Activated T-cell treated with anti-CD3 and anti-CD28 coated beads, Interleukin-2, amount 50 U/mL, for 1 hour (primary cell): ENCODE data around the gene RAC2.
A peak's percentile ranks its signal among the peaks of the same experiment; 100 is the strongest.

Experiments
- DNase-seq: peaks from one replicate; pipeline ENCODE4 v3.0.0-alpha.2; 2020

Gene RAC2

DNA sequence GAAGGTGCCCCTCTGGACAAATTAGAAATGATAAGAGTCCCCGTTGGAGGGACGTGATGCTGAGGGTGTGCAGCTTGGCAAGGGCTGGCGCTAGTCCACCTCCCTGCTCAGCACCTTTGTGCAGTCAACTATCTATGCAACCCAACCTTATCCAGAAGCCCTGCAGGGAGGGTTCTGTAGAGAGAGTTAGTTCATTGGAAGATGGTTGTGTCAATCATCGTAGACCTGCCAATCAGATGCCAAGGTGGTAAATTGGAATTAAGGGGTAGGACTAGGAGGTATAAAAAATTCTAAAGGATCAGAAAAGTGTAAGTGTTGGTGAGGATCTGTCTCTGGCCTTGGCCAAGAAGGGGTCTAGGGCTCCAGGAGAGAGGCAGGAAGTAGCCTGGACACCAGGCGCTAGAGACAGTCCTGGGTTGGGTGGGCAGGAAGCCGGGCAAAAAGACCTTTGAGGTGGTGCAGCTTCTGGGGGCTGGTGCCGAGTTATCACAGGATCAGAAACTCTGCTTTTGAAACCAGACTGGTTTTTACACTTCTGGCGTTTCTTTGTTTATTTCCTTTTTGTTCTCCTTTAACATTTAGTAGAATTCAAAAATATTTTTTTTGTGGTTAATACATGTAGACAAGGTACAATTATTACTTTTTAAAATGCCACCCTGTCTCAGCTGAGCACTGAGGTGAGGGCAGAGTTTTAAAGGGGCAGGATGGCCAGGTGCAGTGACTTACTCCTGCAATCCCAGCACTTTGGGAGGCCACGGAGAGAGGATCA is 57.7 kb downstream of the RAC2 start:
- peak; percentile 54 for DNase-seq

DNA sequence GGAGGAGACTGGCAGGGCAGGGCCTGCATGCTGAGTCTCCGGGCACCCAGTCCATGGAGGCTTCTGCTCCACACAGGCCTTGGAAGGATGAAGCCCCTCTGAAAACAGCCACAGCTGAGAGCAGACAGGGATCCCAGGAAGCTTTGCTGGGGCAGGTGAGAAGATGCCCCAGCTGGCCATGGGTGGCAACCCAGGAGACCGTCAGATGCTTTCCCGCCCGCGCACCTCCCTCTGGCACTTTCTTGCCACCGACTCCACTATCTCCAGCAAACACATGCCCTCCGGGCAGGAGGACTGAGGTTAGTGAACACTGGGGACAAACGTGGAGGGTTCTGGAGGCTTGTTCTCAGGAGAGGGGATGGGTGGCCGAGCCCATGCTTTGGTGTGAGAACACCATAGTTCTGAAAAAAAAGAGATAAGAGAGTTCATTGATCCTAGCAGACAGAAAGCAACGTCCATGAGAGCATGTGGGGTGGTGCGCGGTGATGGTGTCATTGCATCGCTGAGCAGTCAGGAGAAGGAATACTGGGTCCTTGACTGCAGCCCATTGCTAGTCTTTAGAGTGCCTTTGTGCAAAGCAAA is 58.3 kb downstream of the RAC2 start:
- no peak for DNase-seq

DNA sequence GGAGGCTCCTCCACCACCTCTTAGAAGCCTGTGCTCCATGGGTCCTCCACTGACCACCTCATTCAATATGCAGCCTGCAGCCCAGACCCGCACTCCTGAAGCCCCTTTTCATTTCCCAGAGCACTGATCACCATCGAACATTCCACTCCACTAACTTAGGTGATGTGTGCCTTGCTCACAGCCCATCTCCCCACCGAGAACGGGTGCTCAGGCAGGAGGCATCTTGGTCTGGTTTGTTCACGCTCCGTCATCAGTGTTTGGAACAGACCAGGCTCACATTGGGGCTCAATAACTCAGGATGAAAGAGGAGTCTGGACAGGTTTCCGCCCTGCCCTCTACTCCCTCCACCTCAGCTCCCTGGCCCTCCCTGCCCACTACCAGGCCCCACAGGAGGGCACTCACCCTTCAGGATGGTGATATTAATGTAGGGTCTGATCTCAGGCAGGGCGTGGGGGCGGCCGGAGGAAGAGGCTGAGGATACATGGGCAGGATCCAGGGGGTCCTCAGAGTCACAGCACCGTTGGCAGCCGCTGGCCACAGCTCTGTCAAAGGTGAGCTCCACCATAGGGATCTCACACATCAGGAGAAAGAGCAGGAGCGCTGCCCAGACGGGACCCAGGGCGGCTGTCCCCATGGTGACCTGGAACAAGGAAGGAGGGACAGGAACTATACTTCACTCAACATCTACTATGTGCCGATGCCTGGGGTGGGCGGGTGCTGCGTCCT is 59.1 kb downstream of the RAC2 start:
- no peak for DNase-seq

DNA sequence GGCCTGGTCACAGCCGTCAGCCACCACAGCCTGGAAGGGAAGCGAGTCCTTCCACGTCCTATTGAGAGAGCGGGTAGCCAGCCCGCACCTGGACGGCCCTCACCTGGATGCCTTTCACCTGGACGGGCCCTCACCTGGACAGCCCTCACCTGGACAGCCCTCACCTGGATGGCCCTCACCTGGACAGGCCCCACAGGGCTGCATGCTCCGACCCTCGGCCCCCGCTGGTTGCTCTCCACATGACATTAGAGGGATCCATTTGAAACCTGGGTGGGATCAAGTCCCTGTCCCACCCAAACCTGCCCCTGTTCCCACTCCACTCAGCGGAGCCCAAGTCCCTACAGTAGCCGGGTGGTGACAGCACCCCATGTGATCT is 59.7 kb downstream of the RAC2 start:
- no peak for DNase-seq

DNA sequence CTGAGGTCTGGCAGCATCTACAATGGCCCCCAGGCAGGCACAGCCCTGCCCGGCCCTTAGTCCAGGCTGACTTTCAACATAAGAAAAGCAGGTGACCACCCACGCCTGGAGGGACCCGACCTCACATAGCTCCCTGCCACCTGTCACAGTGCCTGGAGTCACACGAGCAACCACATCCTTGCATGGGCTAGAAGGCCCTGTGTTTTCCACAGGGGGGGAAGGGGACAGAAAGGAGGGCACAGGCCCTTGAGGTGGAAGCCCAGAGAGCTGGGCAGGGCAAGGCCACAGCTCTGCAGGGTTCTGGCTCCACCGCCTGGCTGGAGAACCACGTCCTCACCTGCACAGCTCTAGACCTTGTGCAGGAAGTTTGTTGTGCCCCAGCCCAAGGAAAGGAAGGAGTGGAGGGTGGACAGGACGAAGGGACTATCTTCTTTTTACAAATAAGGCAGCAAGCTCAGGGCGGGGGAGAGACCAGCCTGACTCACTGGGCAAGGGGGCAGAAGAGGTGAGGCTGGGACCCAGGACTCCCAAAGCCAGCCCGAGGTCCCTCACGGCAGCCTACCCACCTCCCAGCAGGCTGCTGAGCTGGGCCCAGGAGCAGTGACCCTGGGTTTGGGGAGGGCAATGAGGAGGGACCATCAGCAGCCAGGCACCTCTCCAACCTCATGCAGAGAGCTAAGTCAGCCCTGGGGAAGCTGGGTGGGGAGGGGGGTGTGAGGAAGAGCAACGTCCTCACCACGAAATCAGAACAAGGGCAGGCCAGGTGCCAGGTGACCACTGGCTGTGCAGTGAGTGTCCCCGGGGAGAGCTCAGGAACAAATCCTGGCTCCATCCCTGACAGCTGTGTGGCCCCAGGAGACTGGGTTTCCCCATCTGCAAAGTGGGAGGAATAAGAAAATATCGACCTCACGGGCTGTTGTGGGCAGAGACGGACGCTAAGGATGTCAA is 60.4 kb downstream of the RAC2 start:
- no peak for DNase-seq

DNA sequence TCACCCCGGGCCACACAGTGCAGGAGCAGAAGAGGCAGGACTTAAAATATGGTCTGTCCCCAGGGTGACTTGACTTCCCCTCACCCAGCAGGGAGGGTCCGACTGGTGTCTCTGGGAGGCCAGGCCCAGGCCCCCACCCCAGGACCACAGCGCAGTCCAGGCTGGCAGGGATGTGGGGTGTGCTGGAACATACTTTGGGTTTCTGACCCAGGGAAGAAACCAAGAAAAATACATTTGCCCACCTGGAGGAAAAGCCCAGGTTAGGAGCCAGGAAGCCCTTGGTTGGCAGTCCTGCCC is 61.2 kb downstream of the RAC2 start:
- DNase-seq, result no peak

DNA sequence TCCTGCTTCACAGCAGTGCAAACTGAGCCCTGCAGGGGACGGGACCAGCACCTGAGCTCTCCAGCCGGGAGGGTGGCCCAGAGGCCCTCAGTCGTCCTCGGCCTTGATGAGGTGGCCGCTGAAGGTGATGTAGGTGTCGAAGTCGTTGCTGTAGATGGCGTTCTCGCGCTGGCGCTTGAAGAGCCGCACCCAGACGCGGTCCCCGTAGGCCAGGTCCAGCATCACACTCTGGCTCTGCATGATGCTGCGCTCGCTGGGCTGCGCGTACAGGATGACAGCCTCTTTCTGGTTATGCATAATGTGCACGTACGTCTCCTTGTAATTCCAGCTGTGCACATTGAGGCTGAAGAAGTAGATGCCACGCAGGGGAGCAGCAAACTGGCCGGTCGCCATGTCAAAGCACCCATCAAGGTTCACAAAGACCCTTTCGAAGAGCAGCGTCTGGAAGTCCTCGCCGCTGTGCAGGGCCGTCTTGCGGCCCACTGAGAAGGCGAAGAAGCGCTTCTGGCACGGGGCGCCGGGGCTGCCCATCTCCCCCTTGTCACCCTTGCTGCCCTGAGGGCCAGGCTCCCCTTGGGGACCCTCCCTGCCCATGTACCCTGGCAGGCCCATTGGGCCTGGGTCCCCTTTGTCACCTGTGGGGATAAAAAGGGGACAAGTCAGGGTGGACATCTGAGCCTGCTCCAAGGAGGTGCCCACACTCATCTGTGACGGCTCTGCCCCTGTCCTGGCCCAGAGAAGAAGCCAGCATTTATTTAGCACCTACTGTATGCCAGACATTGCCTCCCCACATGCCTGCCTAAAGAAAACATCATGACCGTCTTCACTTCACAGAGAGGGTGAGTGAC is 61.7 kb downstream of the RAC2 start:
- no peak for DNase-seq

DNA sequence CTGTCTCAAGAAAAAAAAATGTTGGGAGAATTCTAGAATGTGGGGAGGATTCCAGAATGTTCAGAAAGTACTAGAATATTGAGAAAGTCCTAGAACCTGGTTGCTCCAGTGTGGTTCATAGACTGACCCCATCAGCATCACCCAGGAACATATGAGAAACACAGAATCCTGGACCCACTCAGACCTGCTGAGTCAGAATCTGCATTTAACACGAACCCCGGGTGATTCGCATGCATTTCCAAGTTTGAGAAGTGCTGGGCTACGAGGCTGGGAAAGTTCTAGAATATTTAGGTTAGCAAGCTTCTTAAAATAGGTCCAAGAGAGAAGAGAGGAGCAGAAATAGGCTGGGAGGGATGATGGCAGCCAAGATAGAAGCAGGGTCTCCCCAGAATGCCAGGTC is 62.4 kb downstream of the RAC2 start:
- no peak for DNase-seq

DNA sequence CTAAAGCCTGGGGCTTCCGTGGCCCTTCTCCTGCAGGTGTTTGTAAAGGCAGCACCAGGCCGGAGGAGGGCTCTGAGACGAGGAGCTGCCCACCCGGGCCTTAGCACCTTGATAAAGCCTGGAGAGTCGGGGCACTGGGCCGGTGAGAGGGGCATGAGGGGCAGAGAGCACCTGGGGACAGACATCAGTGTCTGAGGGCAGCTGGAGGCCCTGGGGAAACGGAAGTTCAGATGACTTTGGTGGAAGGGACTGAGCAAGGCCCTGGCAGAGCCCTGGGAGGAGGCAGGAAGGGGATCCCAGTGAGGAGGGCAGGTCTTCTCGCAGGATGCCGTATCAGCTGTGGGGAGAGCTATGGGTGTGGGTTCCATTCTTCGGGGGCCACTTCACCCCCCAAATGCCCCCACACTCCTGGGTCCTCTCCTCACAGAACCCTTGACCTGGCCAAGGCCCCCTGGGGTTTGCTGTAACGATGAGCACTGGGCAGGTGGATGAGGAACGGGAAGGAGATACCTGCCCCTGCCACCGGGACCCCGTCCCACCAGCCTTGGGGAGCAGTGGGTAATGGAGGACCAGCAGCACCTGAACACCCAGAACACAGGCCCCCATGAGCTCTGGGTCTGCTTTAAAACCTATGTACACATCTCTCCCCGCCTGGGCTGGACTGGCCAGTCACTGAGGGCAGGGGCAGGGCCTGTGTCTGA is 63.4 kb downstream of the RAC2 start:
- DNase-seq, result no peak

DNA sequence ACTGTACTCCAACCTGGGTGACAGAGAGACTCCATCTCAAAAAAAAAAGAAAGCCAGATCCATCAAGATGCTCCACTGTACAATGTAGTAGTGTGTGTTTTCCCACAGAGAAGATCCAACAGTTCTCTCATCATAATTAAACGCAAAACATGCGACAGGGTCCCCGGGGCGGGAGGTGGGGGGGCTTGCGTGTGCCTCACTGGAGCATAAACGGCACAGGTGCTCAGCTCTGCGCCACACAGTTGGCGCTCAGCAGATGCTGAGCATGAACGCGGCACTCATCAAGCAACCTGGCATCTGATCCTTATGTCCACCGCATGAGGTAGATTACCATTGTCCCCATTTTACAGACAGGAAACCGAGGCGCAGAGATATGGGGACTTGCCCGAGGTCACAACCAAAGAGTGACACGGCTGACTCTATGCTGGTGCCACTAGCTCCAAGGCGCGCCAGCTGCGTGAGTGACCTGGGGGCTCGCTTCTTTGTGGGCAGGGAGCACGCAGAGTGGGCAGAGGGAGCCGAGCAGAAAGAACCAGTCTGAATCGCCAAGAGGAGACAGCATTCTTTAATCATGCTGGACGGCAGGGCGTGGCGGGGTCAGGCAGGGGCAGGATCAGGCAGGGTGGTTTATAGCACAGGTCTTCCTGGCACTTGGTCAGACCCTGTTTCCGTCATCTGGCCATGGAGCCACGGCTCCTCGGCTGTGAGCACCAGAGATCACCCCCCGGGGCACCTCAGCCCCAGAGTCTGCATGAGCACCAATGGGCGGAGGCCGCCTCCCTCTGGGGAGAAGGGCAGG is 64.2 kb downstream of the RAC2 start:
- DNase-seq, result no peak

DNA sequence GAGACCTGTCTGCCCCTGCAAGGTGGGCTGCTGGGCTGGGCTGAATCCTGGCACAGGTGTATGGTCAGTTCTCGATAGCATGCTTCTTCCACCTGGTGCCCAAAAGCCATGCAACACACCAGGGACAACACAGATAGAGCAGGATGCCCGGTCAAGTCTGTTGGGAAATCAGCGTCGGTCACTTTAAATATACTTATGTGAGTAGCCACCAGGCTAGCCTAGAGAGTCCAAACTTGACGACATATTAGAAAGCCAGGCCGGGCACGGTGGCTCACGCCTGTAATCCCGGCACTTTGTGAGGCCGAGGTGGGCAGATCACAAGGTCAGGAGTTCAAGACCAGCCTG is 65.0 kb downstream of the RAC2 start:
- DNase-seq, result no peak

DNA sequence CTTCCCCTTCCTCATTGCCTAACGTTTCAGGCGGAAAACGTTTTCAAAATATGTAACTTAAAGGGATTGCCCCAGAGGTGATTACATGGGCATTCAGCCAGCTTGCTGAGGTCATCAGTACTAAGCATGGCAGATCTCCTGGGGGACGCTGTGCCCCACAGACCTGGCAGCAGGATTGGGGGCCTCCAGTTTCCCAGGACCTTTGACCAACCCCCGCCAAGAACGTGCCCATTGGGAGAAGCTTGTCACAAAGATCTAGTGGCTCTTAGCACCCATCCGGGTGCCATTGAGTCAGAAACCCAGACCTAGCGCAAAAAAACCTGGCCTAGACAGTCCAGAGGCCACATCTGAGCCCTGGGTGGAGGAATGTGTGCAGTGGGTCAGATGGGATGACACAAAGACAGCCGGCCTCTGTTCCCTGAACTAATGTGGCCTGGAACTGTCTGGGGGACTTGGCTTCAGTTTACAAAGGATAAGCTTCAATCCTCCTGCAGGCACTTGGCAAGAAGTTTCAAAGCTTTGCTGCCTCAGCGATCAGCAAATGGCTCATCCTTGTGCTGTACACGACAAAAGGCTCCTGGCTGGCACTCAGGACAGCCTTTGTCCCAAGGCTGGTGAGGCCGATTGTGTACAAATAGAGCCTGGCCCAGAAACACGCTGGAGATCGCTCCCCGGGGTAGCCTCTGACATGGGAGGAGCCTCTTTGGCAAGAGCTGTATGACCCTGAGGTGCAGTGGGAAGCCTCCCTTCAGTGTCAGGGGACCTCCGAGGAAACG is 65.5 kb downstream of the RAC2 start:
- no peak for DNase-seq

DNA sequence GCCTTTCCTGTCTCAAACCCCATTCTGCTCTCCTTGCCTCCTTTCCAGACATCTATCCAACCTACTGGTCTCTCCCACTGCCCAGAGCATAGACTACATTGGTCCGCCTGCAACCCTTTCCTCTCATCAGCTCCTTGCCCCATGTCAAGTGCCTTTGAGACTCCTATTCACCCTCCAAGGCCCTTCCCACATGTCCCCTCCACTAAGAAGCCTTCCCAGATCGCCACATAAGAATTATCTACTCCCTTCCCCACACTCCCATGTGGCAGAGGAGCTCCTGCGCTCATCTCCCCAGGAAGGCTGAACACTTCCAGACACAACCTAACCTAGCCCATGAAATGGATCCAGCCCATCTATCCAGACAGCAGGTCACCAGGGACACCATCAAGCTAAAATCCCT is 66.3 kb downstream of the RAC2 start:
- no peak for DNase-seq

DNA sequence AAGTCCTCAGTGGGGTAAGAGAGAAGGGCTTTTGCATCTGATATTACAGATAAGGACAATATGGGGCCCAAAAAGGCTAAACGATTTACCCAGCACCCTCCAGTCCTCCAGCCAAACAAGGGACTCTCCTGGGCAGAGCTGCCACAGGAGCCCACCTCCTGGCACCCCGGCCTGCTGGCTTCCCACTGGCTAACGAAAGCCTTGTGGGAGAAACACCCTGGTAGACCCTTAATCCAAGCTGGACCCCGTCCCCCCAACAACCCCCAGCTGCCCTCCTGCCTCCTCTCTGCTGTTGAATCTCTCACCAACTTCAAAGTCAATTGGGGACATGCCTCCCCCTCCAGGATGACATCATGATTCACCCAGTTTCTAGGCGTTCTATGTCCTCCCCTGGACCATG is 66.8 kb downstream of the RAC2 start:
- no peak for DNase-seq

DNA sequence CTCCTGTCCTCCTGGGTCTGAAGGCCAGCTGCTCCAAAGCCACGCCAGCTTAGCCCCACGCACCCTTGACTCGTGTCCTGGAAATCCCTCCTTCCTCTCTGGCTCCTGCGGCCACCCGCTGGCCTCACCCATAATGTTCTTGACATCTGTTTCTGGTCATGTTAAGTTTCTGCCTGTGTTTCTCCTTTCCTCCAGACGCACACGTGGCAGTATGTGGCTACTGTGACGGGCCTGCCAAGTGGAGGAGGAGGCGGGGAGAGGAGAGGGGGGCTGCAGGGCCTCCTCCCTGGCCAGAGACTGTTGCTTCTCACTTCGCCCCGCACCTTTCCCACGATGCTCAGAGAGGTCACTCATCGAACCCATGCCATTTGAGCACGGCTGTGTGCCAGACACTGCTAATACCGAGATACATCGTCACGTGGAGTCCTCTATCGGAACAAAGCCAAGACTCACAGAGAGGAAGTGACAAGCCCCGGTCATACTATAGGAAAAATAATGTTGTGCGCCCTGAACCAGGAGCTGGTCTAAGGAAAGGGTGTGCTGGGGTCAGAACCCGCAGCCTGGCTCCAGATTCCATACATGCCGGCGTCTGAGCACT is 67.5 kb downstream of the RAC2 start:
- peak; percentile 20 for DNase-seq

DNA sequence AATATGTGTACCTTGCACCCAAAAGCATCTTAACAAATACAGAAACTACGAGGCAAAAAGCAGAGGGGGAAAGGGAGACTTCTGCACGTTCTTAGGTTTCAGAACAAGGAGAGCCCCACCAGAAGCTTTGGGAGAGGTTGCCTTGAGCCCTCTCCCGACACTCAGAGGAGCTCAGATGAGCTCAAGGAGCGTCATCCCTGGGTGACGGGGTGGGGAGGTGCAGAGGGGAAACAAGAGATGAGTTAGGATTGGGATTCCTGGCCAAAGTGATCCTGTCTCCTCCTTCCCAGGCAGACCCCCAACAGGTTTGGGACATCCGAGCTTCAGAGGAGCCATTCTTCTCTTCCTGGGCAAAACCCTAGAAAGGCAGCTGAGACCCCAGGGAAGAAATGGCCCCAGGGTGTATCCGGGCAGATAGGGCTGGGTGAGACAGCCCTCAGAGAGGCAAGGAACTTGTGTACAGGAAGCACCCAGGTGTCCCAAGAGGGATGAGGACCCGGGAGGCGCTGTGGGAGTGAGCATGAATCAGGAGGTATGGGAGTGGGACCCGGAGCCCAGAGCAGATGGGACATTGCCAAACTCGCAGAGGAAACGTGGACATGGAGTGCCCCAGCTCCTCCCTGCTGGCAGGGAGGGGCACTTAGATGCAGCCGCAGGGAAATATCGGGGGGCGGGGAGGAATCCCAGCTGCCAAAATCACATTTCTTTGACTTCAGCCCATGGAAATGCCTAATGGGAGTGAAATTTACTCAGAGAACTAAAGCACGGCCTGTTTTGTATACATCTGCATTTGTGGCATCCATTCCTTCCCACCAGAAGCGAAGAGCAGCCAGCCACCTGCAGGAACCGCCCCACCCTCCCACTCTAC is 68.4 kb downstream of the RAC2 start:
- peak; percentile 12 for DNase-seq
